Measurements from ENCODE around the gene HPCAL1.
"Not testable (repeated sequence)": the region's sequence is repeated elsewhere in the genome, so short reads cannot be mapped to it uniquely, and the experiment has no call there.

Gene HPCAL1

GRCh38 chr2:10442469-10443126 lies 139.9 kb downstream of the HPCAL1 start:
- DNase-seq (ENCODE audit: low read depth): not testable (repeated sequence)

GRCh38 chr2:10444463-10444862 lies 141.8 kb downstream of the HPCAL1 start:
- DNase-seq (ENCODE audit: low read depth): no peak

- DNase-seq (ENCODE audit: low read depth): no peak
Observed at GRCh38 chr2:10446631-10447030, 143.9 kb downstream of the HPCAL1 start.

GRCh38 chr2:10447300-10447894 lies 144.7 kb downstream of the HPCAL1 start:
- DNase-seq (ENCODE audit: low read depth): peak; percentile 54

GRCh38 chr2:10447895-10448575 lies 145.3 kb downstream of the HPCAL1 start, which contains the start of gene ODC1:
ODC1 (minus strand) TSS chr2:10448327; CDS start chr2:10445032, 3,295 bp downstream.
- peak; percentile 85 for DNase-seq (ENCODE audit: low read depth)

GRCh38 chr2:10448576-10449485 lies 146.1 kb downstream of the HPCAL1 start:
- peak; percentile 84 for DNase-seq (ENCODE audit: low read depth)

- DNase-seq (ENCODE audit: low read depth): no peak
Observed at GRCh38 chr2:10449486-10449831, 146.8 kb downstream of the HPCAL1 start.

GRCh38 chr2:10449838-10450691 lies 147.4 kb downstream of the HPCAL1 start:
- peak; percentile 13 for DNase-seq (ENCODE audit: low read depth)

GRCh38 chr2:10451819-10452218 lies 149.1 kb downstream of the HPCAL1 start:
- DNase-seq (ENCODE audit: low read depth): no peak

- DNase-seq (ENCODE audit: low read depth): peak; percentile 68
Observed at GRCh38 chr2:10452312-10452711, 149.6 kb downstream of the HPCAL1 start.

GRCh38 chr2:10452956-10453904 lies 150.5 kb downstream of the HPCAL1 start:
- no peak for DNase-seq (ENCODE audit: low read depth)

GRCh38 chr2:10453905-10454298 lies 151.2 kb downstream of the HPCAL1 start:
- DNase-seq (ENCODE audit: low read depth): no peak

- DNase-seq (ENCODE audit: low read depth): no peak
Observed at GRCh38 chr2:10454505-10454904, 151.8 kb downstream of the HPCAL1 start.

GRCh38 chr2:10457195-10457594 lies 154.5 kb downstream of the HPCAL1 start:
- DNase-seq (ENCODE audit: low read depth): not testable (repeated sequence)

GRCh38 chr2:10457846-10458598 lies 155.3 kb downstream of the HPCAL1 start:
- DNase-seq (ENCODE audit: low read depth): peak; percentile 67

GRCh38 chr2:10460366-10460796 lies 157.7 kb downstream of the HPCAL1 start:
- no peak for DNase-seq (ENCODE audit: low read depth)

- DNase-seq (ENCODE audit: low read depth): no peak
Observed at GRCh38 chr2:10462178-10463083, 159.7 kb downstream of the HPCAL1 start.

GRCh38 chr2:10465910-10466309 lies 163.2 kb downstream of the HPCAL1 start:
- no peak for DNase-seq (ENCODE audit: low read depth)
